ENCODE measurements around the gene GPC5.

DNA sequence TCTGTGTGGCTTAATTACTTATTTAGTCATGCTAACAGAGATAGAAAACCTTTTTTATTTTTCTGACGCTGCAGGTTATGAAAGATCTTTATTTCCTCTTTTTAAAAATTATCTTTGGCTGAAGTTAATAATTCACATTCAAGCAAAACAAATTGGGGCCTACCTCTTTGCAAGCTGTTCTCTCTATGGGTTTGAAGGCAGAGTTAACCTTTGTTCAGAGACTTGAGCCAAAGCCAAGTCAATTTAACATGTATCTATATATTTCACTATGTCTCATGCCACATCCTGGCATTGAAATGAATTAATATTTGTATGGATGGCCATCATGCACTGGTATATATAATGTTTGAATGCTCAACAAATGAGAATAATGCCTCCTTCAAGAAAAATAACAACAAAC is 1150.9 kb downstream of the GPC5 start:
- TF ChIP-seq, protein P1, sequence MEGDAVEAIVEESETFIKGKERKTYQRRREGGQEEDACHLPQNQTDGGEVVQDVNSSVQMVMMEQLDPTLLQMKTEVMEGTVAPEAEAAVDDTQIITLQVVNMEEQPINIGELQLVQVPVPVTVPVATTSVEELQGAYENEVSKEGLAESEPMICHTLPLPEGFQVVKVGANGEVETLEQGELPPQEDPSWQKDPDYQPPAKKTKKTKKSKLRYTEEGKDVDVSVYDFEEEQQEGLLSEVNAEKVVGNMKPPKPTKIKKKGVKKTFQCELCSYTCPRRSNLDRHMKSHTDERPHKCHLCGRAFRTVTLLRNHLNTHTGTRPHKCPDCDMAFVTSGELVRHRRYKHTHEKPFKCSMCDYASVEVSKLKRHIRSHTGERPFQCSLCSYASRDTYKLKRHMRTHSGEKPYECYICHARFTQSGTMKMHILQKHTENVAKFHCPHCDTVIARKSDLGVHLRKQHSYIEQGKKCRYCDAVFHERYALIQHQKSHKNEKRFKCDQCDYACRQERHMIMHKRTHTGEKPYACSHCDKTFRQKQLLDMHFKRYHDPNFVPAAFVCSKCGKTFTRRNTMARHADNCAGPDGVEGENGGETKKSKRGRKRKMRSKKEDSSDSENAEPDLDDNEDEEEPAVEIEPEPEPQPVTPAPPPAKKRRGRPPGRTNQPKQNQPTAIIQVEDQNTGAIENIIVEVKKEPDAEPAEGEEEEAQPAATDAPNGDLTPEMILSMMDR (IDR thresholded peaks at IDR 0.05; ENCODE audit: low read length): no peak
- TF ChIP-seq EZH2 (IDR thresholded peaks at IDR 0.05; ENCODE audit: borderline replicate concordance, low read length): no peak

Measured in OCI-LY1 (cell line).